AG04449 (cell line): ENCODE measurements around the gene PDE1C.

ENCODE experiments used
- CTCF ChIA-PET: fragments of 350-600 bp; formaldehyde crosslinking; extraction: SDS; loops from one replicate; lab custom pipeline; 2021; ENCODE audit warnings: antibody characterized with exemption; lab: Yijun Ruan, JAX
- POLR2A ChIA-PET: fragments of 400-600, 350-600 bp; formaldehyde crosslinking; extraction: SDS; loops from one replicate; lab custom pipeline; 2020; ENCODE audit warnings: antibody characterized with exemption, inconsistent platforms; lab: Yijun Ruan, JAX
- DNase-seq: peaks from one replicate; pipeline ENCODE4 v3.0.0-alpha.2; 2010; ENCODE audit warnings: low read depth, low spot score
- H3K4me3 ChIP-seq: 2 replicates; pipeline ENCODE4 v1.5.1; 2011; ENCODE audit warnings: low read depth, mild to moderate bottlenecking, control low read depth, low read length
- CTCF ChIP-seq: IDR thresholded peaks from one replicate; pipeline ENCODE4 v1.5.1; 2011; ENCODE audit warnings: mild to moderate bottlenecking, moderate library complexity, low read length, control low read depth, inconsistent platforms; ENCODE audit not compliant: insufficient read depth; ENCODE audit errors: missing control alignments

The PDE1C gene

DNA sequence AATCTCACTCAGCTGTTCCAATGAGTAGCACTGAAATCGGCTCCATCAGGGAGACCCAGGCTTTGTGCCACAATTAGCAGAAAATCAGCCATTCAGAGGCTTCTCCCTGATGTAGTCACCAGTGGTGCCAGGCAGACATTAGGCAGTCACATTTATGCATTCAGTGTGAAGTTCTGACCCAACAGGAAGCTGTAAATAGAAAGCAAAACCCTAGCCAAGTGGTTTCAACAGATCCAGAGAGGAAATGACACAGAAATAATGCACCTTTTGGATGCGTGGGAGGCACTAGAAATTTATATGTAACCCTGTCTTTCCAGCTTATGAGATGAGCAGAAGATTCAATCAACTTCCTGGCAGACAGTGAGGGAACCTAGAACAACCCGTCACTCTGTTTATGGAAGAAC is 186.4 kb downstream of the PDE1C start:
- no peak for TF ChIP-seq CTCF
- H3K4me3 ChIP-seq, result no peak overlapping the region
- DNase-seq, result peak; percentile 37
- CTCF ChIA-PET, result interaction anchor here (0.9 to 1.2 kb wide), 3 partner anchors 10 to 280 kb away, joined by 3 read pairs; no protein-coding TSS in a partner anchor
- POLR2A ChIA-PET, result no interaction called here

GRCh38 chr7:31882187-31882586 is 188.0 kb downstream of the PDE1C start:
- ChIA-PET POLR2A (no interaction called here), CTCF (interaction anchor here (1.4 kb wide), 1 partner anchor 26 kb away, joined by 4 read pairs; no protein-coding TSS in a partner anchor)
- no peak for TF ChIP-seq CTCF
- no peak for DNase-seq
- no peak overlapping the region for H3K4me3 ChIP-seq

GRCh38 chr7:31878875-31879274 is 191.3 kb downstream of the PDE1C start:
- ChIA-PET CTCF (interaction anchor here (1.3 kb wide), 1 partner anchor 11 kb away, joined by 3 read pairs; no protein-coding TSS in a partner anchor), POLR2A (no interaction called here)
- TF ChIP-seq CTCF, result no peak
- DNase-seq, result no peak
- H3K4me3 ChIP-seq, result no peak overlapping the region

DNA sequence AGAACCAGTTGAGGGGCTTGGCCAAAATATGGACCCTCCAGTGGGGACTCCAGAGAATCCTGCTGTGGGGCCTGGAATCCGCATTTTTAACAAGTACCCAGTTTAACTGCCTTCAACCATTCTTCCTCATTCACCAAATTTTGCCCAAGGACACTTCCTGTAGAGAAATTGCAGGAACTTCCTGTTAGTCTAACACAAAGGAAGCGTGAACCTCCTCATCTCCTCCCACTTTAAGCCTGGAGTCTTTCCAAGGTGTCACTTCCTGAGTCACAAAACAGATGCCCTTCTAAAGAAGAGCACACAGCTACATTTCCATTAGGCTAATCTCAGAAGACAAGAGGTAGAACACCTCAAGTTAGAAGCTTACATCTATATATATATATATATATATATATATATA is 194.8 kb downstream of the PDE1C start:
- no peak for DNase-seq
- POLR2A ChIA-PET, result no interaction called here
- CTCF ChIA-PET, result no interaction called here
- H3K4me3 ChIP-seq, result no peak overlapping the region
- TF ChIP-seq CTCF, result no peak

DNA sequence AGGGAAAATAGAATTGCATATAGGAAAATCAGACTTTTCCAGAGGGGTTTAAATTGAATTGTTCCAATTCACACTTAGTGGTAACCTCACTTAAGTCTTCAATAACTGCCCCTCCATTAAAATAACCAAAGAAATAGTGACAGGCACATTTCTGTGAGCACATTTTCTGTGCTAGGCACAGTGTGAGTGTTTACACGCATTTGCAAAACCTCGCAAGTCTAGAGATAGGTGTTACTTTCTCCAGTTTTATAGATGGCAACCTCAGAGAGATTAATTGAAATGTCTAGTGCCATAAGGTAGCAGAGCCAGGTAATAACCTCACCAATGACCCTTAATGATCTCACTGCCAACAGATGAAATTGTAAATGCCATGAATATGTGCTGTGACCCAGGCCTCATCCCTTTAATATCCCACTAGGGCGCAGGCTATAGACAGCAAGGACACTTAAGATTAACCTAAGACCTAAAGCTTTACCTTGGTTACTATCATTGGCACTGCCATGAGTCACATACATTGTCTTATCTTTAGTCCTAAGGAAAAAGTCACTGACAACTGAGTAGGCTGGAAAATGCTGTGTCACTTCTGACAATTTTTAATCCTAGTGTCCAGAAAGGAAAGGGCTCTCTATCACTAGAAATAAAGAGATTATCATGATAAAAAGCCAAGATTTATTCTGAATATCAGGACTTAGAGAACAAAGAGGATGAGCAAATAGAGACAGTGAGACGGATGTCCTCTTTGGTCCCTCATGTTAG is 195.4 kb downstream of the PDE1C start:
- H3K4me3 ChIP-seq, result no peak overlapping the region
- TF ChIP-seq CTCF, result no peak
- ChIA-PET CTCF (no interaction called here), POLR2A (no interaction called here)
- DNase-seq, result no peak

DNA sequence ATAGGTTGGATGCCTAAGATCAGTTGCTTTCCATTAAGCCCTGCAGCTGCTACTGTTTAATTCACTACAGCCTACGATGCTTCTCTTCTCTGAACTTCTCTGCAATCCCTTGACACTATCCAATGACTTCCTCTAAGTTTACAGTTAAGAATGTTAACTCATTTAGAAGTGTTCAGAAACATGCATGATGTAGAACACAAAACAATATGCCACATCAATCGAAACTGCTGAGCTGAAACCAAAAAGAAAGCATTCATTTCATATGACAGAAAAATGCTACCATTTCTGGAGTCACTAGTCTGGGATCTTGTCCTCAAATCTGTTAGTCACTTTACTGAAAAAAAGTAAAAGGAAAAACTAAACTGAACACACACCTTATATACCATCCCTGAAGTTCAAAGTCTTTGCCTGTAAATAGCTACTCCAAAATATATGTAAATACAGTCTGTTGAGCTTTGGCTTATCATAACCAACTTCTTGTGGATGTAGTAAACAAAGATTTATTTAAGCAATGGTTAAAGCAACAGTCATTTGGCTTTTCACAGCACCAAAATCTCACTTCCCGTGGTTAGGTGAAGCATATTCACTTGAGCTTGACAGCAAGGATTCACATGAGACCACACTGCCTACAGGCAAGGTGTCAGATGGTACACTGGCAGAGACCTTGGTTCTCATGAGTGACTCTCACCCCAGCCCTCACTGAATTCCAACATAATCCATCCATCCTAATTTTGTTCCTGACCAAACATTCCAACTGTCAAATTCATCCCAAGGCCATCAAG is 196.2 kb downstream of the PDE1C start:
- POLR2A ChIA-PET, result no interaction called here
- no peak for TF ChIP-seq CTCF
- no peak overlapping the region for H3K4me3 ChIP-seq

More for the DNA sequence above, 196.2 kb downstream of the PDE1C start:
- DNase-seq, result no peak
- CTCF ChIA-PET, result no interaction called here
